Activated CD4-positive, alpha-beta T cell treated with anti-CD3 and anti-CD28 coated beads, Interleukin-2, amount 10 ng/mL, durations not matched to agents 7 days and 5 days (primary cell): ENCODE data around the gene GJD4. TPM values are rescaled to one million over a fixed set of nuclear protein-coding genes. Genes with fewer than 3 reads are reported as not detected.

Source experiments
- CTCF ChIA-PET: fragments of 350-600 bp; sonication (Branson Sonifier 250); formaldehyde crosslinking; loops from one replicate; lab custom pipeline; 2021; ENCODE audit warnings: antibody characterized with exemption; lab: Charles Lee
- POLR2A ChIA-PET: fragments of 350-600 bp; sonication (Branson Sonifier 250); formaldehyde crosslinking; loops from one replicate; lab custom pipeline; 2021; ENCODE audit warnings: antibody characterized with exemption; lab: Charles Lee
- DNase-seq: peaks from one replicate; pipeline ENCODE4 v3.0.0-alpha.2; 2020
- H3K27ac Mint-ChIP-seq: one replicate; pipeline ENCODE4 v1.8.0; 2021; ENCODE audit warnings: mild to moderate bottlenecking, moderate library complexity, mixed read lengths
- H3K27me3 Mint-ChIP-seq: one replicate; pipeline ENCODE4 v1.8.0; 2021; ENCODE audit warnings: mixed read lengths
- H3K36me3 Mint-ChIP-seq: one replicate; pipeline ENCODE4 v1.8.0; 2021; ENCODE audit warnings: low read depth, mixed read lengths
- H3K4me1 Mint-ChIP-seq: one replicate; pipeline ENCODE4 v1.8.0; 2021; ENCODE audit warnings: mixed read lengths
- H3K4me3 Mint-ChIP-seq: one replicate; pipeline ENCODE4 v1.8.0; 2021; ENCODE audit warnings: mild to moderate bottlenecking, moderate library complexity, mixed read lengths
- H3K9me3 Mint-ChIP-seq: one replicate; pipeline ENCODE4 v1.8.0; 2021; ENCODE audit warnings: mixed read lengths
- total RNA-seq, 2 experiments: library from RNA; stranded (reverse); gene quantifications; one replicate each; pipeline ENCODE4 v1.2.3, GENCODE V29; 2021

Gene GJD4
- total RNA-seq, 2 experiments from 2014 or later: not detected

DNA sequence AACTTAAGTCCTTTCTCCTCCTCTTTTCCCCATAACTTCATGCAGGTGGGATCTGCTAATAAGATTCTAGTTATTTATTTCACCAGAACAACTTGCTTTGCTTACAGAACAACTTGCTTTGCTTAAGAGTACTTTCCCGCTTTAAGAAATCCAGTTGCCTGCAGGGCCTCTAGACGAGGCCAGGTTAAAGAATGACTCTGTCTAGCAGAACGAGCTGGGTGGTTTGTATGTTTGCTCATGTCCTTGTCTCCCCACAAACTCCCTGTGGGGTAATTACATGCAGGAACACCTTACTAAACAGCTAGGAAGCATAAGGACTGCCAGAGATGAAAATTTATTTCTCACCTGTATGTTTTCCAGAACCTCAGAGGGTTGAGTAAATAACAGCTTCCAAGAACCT is 45.8 kb downstream of the GJD4 start:
- H3K4me1 Mint-ChIP-seq: no peaks in the 10 kb centered on the region
- no peak overlapping the region for H3K27ac Mint-ChIP-seq
- H3K36me3 Mint-ChIP-seq: no peaks in the 10 kb centered on the region
- no peaks in the 10 kb centered on the region for H3K9me3 Mint-ChIP-seq
- peaks cover 5% of the 10 kb centered on the region for H3K27me3 Mint-ChIP-seq
- POLR2A ChIA-PET: no interaction called here
- DNase-seq: no peak
- H3K4me3 Mint-ChIP-seq: no peak overlapping the region
- CTCF ChIA-PET: interaction anchor here (0.7 kb wide), 1 partner anchor 15 kb away, joined by 3 read pairs; no protein-coding TSS in a partner anchor

DNA sequence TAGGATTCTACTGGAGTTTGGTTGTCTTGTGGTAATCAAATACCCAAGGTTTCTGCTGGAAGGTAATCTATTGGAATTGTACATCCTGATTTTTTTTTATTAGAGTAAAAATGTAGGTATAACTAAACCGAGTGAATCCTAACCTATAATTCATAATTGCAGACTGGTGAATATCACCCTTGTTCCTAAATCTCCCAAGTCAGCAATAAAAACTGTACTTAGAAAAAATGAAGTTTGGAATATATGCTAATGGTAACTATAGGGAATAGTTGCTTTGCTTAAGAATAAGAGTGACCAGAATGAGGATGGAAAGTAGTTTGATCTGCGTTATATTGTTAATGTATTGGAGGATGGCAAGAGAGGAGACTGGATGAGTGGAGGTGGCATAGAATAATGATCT is 47.7 kb downstream of the GJD4 start:
- Mint-ChIP-seq H3K27me3 (peaks cover 3% of the 10 kb centered on the region), H3K4me3 (no peak overlapping the region), H3K36me3 (no peaks in the 10 kb centered on the region), H3K9me3 (no peaks in the 10 kb centered on the region), H3K27ac (no peak overlapping the region), H3K4me1 (no peaks in the 10 kb centered on the region)
- no peak for DNase-seq
- ChIA-PET CTCF (no interaction called here), POLR2A (no interaction called here)

DNA sequence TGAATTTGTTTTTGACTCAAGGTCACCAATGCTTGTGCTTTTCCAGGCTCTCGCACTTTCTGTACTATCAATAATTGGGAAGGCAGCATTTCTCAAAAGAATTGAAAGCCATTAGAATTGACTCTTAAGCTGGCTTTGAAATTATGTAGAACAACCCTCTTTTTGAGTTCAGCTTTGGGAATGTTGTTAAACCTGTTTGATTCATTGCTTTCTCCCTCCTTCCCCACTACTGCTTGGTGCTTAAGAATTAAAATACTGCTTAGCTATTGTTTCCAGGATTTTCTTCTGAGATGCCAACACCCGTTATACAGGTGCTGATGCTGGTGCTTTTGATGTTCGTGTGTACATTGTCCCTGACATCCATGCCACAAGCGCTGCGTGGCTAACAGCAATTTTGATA is 52.5 kb downstream of the GJD4 start:
- Mint-ChIP-seq H3K27me3 (peaks cover 7% of the 10 kb centered on the region), H3K9me3 (peaks cover 3% of the 10 kb centered on the region), H3K4me1 (no peaks in the 10 kb centered on the region), H3K27ac (no peak overlapping the region), H3K4me3 (no peak overlapping the region), H3K36me3 (no peaks in the 10 kb centered on the region)
- ChIA-PET POLR2A (no interaction called here), CTCF (interaction anchor here (1.1 kb wide), 1 partner anchor 12 kb away, joined by 3 read pairs; no protein-coding TSS in a partner anchor)
- DNase-seq: no peak

Other genes starting within 250 kb of the GJD4 start
- under 1 TPM; 0.15 to 0.22 TPM for gene FZD8, start 37.0 kb downstream of the GJD4 start, total RNA-seq